ENCODE results near the gene NOS1. TPM values are rescaled to one million over a fixed set of nuclear protein-coding genes. Genes with fewer than 3 reads are reported as not detected.

NOS1 gene
- total RNA-seq, 1 experiment from 2014 or later: not detected

GRCh38 chr12:117298191-117298590 is 63.2 kb downstream of the NOS1 start:
- POLR2A ChIA-PET: no interaction called here
- BruUV-seq (replicated peaks): no TSS peak
- CTCF ChIA-PET: no interaction called here
- Histone ChIP-seq H3K9me3 (no peaks in the 10 kb centered on the region), H3K36me3 (ENCODE audit: control insufficient read depth, insufficient read depth, low read length) (no peaks in the 10 kb centered on the region), H3K4me1 (no peaks in the 10 kb centered on the region), H3K4me3 (ENCODE audit: low read depth, low read length) (no peak overlapping the region), H3K27me3 (replicated peaks; ENCODE audit: control insufficient read depth, insufficient read depth, low read length) (no peaks in the 10 kb centered on the region)
- no peak for TF ChIP-seq CTCF (IDR thresholded peaks at IDR 0.05; ENCODE audit: insufficient read depth in 1 of 2, low read depth in 1 of 2, low read length in 1 of 2, severe bottlenecking in 1 of 2, unreplicated experiment in 1 of 2)
- Mint-ChIP-seq H3K9me3 (ENCODE audit: unreplicated experiment) (peaks cover 2% of the 10 kb centered on the region), H3K27ac (ENCODE audit: unreplicated experiment) (no peak overlapping the region), H3K4me1 (ENCODE audit: low read depth, unreplicated experiment) (no peaks in the 10 kb centered on the region), H3K27me3 (ENCODE audit: insufficient read depth, unreplicated experiment) (peaks cover 4% of the 10 kb centered on the region), H3K36me3 (ENCODE audit: insufficient read depth, unreplicated experiment) (no peaks in the 10 kb centered on the region), H3K4me3 (ENCODE audit: unreplicated experiment) (no peak overlapping the region)
- intact Hi-C loops (cut with micrococcal nuclease; ENCODE audit: unreplicated experiment): no loop called here
- DNase-seq: no peak

- Mint-ChIP-seq H3K9me3 (ENCODE audit: unreplicated experiment) (peaks cover 18% of the 10 kb centered on the region), H3K4me3 (ENCODE audit: unreplicated experiment) (no peak overlapping the region), H3K36me3 (ENCODE audit: insufficient read depth, unreplicated experiment) (no peaks in the 10 kb centered on the region), H3K4me1 (ENCODE audit: low read depth, unreplicated experiment) (no peaks in the 10 kb centered on the region), H3K27ac (ENCODE audit: unreplicated experiment) (no peak overlapping the region), H3K27me3 (ENCODE audit: insufficient read depth, unreplicated experiment) (peaks cover 10% of the 10 kb centered on the region)
- no peak for DNase-seq
- H3K4me1 ChIP-seq: no peaks in the 10 kb centered on the region
- H3K36me3 ChIP-seq (ENCODE audit: control insufficient read depth, insufficient read depth, low read length): no peaks in the 10 kb centered on the region
- H3K27me3 ChIP-seq (replicated peaks; ENCODE audit: control insufficient read depth, insufficient read depth, low read length): no peaks in the 10 kb centered on the region
- no peak for TF ChIP-seq CTCF (IDR thresholded peaks at IDR 0.05; ENCODE audit: insufficient read depth in 1 of 2, low read depth in 1 of 2, low read length in 1 of 2, severe bottlenecking in 1 of 2, unreplicated experiment in 1 of 2)
- intact Hi-C loops (cut with micrococcal nuclease; ENCODE audit: unreplicated experiment): no loop called here
- H3K4me3 ChIP-seq (ENCODE audit: low read depth, low read length): no peak overlapping the region
- no TSS peak for BruUV-seq (replicated peaks)
- ChIA-PET POLR2A (no interaction called here), CTCF (no interaction called here)
- H3K9me3 ChIP-seq: no peaks in the 10 kb centered on the region
Observed at GRCh38 chr12:117294189-117294603, 67.2 kb downstream of the NOS1 start.

GRCh38 chr12:117293510-117293909 is 67.9 kb downstream of the NOS1 start:
- POLR2A ChIA-PET: no interaction called here
- no peaks in the 10 kb centered on the region for H3K36me3 Mint-ChIP-seq (ENCODE audit: insufficient read depth, unreplicated experiment)
- CTCF ChIA-PET: no interaction called here
- intact Hi-C loops (cut with micrococcal nuclease; ENCODE audit: unreplicated experiment): no loop called here
- no peak overlapping the region for H3K4me3 Mint-ChIP-seq (ENCODE audit: unreplicated experiment)
- no peaks in the 10 kb centered on the region for H3K4me1 Mint-ChIP-seq (ENCODE audit: low read depth, unreplicated experiment)
- BruUV-seq (replicated peaks): no TSS peak
- H3K27ac Mint-ChIP-seq (ENCODE audit: unreplicated experiment): no peak overlapping the region
- H3K27me3 ChIP-seq (replicated peaks; ENCODE audit: control insufficient read depth, insufficient read depth, low read length): no peaks in the 10 kb centered on the region
- no peaks in the 10 kb centered on the region for H3K4me1 ChIP-seq
- no peak overlapping the region for H3K4me3 ChIP-seq (ENCODE audit: low read depth, low read length)
- no peaks in the 10 kb centered on the region for H3K36me3 ChIP-seq (ENCODE audit: control insufficient read depth, insufficient read depth, low read length)
- peaks cover 18% of the 10 kb centered on the region for H3K9me3 Mint-ChIP-seq (ENCODE audit: unreplicated experiment)
- H3K9me3 ChIP-seq: no peaks in the 10 kb centered on the region
- DNase-seq: no peak
- TF ChIP-seq CTCF (IDR thresholded peaks at IDR 0.05; ENCODE audit: insufficient read depth in 1 of 2, low read depth in 1 of 2, low read length in 1 of 2, severe bottlenecking in 1 of 2, unreplicated experiment in 1 of 2): no peak
- peaks cover 10% of the 10 kb centered on the region for H3K27me3 Mint-ChIP-seq (ENCODE audit: insufficient read depth, unreplicated experiment)
